ENCODE results near the gene TRIM69.
"Not testable (repeated sequence)": the region's sequence is repeated elsewhere in the genome, so short reads cannot be mapped to it uniquely, and the experiment has no call there.

TRIM69 gene

GRCh38 chr15:44726568-44727484 is 9.5 kb upstream of the TRIM69 start:
- H3K4me3 ChIP-seq (ENCODE audit: low read depth, low read length), result no peak overlapping the region
- TF ChIP-seq, protein P1, sequence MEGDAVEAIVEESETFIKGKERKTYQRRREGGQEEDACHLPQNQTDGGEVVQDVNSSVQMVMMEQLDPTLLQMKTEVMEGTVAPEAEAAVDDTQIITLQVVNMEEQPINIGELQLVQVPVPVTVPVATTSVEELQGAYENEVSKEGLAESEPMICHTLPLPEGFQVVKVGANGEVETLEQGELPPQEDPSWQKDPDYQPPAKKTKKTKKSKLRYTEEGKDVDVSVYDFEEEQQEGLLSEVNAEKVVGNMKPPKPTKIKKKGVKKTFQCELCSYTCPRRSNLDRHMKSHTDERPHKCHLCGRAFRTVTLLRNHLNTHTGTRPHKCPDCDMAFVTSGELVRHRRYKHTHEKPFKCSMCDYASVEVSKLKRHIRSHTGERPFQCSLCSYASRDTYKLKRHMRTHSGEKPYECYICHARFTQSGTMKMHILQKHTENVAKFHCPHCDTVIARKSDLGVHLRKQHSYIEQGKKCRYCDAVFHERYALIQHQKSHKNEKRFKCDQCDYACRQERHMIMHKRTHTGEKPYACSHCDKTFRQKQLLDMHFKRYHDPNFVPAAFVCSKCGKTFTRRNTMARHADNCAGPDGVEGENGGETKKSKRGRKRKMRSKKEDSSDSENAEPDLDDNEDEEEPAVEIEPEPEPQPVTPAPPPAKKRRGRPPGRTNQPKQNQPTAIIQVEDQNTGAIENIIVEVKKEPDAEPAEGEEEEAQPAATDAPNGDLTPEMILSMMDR (IDR thresholded peaks at IDR 0.05; ENCODE audit: low read depth, low read length, missing control alignments), result no peak
- DNase-seq, result peak; percentile 92

DNA sequence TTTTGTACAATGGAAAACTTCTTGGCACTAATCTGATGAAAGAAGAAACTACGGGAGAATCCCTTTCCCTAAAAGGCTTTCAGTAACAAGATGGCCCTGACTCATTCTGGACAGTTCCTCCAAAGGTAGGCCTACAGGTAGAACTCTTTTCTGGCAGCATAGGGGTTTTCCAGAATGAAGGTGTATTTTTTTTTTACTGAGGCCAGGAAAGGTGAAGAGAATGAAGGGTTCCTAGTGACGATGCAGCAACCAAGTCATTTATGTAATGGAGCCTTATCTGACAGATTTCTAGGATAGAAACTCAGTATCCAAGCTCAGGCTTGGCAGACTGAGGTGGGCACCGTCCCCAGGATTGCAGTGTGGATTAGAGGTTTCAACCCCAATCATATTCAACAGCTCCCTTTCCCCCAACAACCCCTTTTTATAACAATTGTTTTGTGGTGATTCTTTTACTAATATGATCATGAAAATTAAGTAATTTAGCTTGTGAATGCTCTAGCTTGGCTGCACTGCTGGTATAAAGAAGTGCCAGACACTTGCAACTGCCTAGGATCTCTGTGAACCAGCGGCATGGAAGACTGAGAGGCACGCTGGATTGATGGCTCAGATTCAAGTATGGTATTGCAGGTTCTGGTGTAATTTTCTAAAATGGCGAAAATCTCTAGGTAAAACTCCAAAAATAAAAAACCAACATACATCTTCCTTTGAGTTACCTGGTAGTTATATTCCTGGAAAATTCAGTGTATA is 8.7 kb upstream of the TRIM69 start:
- TF ChIP-seq, protein P1 (IDR thresholded peaks at IDR 0.05; ENCODE audit: low read depth, low read length, missing control alignments), result no peak
- H3K4me3 ChIP-seq (ENCODE audit: low read depth, low read length), result no peak overlapping the region
- H3K27ac ChIP-seq, result peak overlapping the region; percentile 93
- peaks cover 2% of the 10 kb centered on the region for H3K36me3 ChIP-seq (replicated peaks)
- H3K27me3 ChIP-seq (replicated peaks), result no peaks in the 10 kb centered on the region
- in situ Hi-C loops (cut with HindIII; ENCODE audit: low pct_ligation_motif_present, low sequenced_read_pairs), result no loop called here
- DNase-seq, result no peak

More at GRCh38 chr15:44726568-44727484, 9.5 kb upstream of the TRIM69 start:
- Histone ChIP-seq H3K36me3 (replicated peaks) (peaks cover 2% of the 10 kb centered on the region), H3K27me3 (replicated peaks) (no peaks in the 10 kb centered on the region), H3K27ac (peak overlapping the region; percentile 89)
- in situ Hi-C loops (cut with HindIII; ENCODE audit: low pct_ligation_motif_present, low sequenced_read_pairs), result no loop called here

GRCh38 chr15:44728232-44728575 is 8.1 kb upstream of the TRIM69 start:
- Histone ChIP-seq H3K4me3 (ENCODE audit: low read depth, low read length) (peak overlapping the region; percentile 86), H3K27ac (peak overlapping the region; percentile 93)
- DNase-seq; H3K36me3 ChIP-seq (replicated peaks); H3K27me3 ChIP-seq (replicated peaks); in situ Hi-C loops (cut with HindIII; ENCODE audit: low pct_ligation_motif_present, low sequenced_read_pairs): not testable (repeated sequence)

DNA sequence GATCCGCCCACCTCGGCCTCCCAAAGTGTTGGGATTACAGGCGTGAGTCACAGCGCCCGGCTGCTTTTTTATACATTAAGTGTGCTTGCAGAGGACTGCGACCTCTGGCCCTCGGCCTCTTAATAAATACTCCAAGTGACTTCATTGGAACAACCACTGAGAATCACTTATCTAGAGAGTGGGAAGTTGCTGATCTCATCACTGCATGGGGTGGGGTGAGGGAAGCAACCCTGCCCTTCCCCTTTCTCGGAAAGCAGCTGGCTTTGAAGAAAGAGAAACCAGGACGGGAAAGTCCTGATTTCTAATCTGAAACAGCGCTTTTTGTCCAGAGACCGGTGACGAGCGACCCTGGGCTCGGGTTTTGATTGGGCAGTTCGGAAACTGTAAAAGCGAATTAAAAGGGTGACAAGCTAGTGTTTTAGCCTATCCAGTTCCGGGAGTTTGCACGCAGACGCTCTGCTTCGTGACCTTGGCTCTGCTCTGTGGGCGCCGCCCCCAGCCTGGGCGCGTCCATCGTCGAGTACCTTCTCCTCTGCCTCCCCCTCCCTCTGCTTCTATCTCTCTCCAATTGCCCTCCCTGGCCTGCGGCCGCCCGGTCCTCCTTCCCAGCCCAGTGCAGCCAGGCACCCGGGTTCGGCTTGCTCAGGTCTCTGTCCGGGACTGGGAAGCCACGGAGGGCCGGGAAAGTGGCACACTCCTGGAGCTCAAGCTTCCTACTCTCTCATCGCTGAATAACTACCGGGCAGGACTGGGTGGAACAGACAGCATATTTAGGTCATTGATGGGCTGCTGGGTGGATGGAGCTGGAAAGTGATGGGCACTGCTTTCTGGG is 7.5 kb upstream of the TRIM69 start:
- H3K27ac ChIP-seq, result peak overlapping the region; percentile 93
- in situ Hi-C loops (cut with HindIII; ENCODE audit: low pct_ligation_motif_present, low sequenced_read_pairs), result no loop called here
- peaks cover 2% of the 10 kb centered on the region for H3K36me3 ChIP-seq (replicated peaks)
- no peaks in the 10 kb centered on the region for H3K27me3 ChIP-seq (replicated peaks)
- peak; percentile 99 for DNase-seq
- TF ChIP-seq, protein P1 (IDR thresholded peaks at IDR 0.05; ENCODE audit: low read depth, low read length, missing control alignments), result no peak
- peak overlapping the region; percentile 86 for H3K4me3 ChIP-seq (ENCODE audit: low read depth, low read length)

- TF ChIP-seq, protein P1 (IDR thresholded peaks at IDR 0.05; ENCODE audit: low read depth, low read length, missing control alignments), result no peak
- DNase-seq, result no peak
- Histone ChIP-seq H3K36me3 (replicated peaks) (peaks cover 2% of the 10 kb centered on the region), H3K27me3 (replicated peaks) (no peaks in the 10 kb centered on the region), H3K4me3 (ENCODE audit: low read depth, low read length) (peak overlapping the region; percentile 86), H3K27ac (peak overlapping the region; percentile 93)
- in situ Hi-C loops (cut with HindIII; ENCODE audit: low pct_ligation_motif_present, low sequenced_read_pairs), result no loop called here
These were observed 6.8 kb upstream of the TRIM69 start for GRCh38 chr15:44729408-44730127.
